ENCODE results near the gene FIBCD1.

Gene FIBCD1

DNA sequence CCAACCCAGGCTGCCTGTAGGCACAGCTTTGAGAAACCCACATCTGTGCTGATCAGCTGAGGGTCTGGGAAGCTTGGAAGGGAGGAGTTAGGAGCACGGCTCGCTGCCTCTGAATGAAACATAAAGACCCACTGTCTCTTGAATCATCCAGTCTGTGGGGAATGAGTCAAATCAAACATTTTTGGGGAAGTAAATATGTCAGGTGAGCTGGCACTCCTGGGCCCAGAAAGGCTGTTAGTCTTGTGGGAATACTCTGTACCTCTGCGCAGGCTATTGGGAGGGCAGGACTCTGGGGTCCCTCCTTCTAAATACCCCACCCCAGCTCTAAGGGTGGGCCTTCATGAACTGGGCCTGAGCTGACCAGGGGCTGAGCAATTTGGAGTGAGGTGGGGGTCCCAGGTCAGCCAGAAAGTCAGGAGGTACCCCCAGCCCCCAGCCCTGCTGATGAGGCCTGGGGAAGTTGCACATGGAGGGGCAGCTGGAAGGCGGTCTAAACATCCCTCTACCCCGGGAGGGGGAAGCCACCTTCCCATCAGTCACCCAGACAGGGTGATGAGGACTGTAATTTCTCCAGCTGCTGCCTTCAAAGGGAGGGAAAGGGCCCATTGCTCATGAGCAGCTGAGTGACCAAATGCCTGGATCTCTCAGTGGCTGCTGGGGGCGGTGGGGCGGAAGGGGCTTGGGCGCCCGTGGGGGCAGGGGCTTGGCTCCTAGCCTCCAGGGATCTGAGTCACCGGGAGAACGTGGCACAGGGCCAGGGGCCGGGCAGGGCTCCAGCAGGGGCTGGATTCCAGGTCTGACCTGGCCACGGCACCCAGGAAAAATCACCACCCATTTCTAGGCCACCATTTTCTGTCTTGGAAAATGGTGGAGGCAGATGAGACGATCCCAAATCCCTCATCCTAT lies 10.8 kb downstream of the FIBCD1 start:
- H3F3A ChIP-seq (ENCODE audit: insufficient read depth, low read length) = no peaks in the 10 kb centered on the region
- no peaks in the 10 kb centered on the region for H3K36me3 ChIP-seq (ENCODE audit: insufficient read depth, low read length)
- H2AFZ ChIP-seq (ENCODE audit: low read length) = no peak overlapping the region
- peaks cover 13% of the 10 kb centered on the region; the same call in 1 of the 2 replicates for H3K27me3 ChIP-seq (ENCODE audit: insufficient read depth, low read length)
- no peaks in the 10 kb centered on the region for H3K4me1 ChIP-seq (ENCODE audit: insufficient read depth, low read length, severe bottlenecking)
- no peak overlapping the region for H3K9ac ChIP-seq (ENCODE audit: low read length)
- H3K79me2 ChIP-seq (ENCODE audit: insufficient read depth, low read length) = no peaks in the 10 kb centered on the region
- H3K4me2 ChIP-seq (ENCODE audit: low read length) = no peak overlapping the region
- no peak overlapping the region for H3K4me3 ChIP-seq (ENCODE audit: low read depth, low read length, poor library complexity, severe bottlenecking)
- TF ChIP-seq, protein P1, sequence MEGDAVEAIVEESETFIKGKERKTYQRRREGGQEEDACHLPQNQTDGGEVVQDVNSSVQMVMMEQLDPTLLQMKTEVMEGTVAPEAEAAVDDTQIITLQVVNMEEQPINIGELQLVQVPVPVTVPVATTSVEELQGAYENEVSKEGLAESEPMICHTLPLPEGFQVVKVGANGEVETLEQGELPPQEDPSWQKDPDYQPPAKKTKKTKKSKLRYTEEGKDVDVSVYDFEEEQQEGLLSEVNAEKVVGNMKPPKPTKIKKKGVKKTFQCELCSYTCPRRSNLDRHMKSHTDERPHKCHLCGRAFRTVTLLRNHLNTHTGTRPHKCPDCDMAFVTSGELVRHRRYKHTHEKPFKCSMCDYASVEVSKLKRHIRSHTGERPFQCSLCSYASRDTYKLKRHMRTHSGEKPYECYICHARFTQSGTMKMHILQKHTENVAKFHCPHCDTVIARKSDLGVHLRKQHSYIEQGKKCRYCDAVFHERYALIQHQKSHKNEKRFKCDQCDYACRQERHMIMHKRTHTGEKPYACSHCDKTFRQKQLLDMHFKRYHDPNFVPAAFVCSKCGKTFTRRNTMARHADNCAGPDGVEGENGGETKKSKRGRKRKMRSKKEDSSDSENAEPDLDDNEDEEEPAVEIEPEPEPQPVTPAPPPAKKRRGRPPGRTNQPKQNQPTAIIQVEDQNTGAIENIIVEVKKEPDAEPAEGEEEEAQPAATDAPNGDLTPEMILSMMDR (IDR thresholded peaks at IDR 0.05; ENCODE audit: low read length) = no peak
- no peak for TF ChIP-seq EZH2 (IDR thresholded peaks at IDR 0.05; ENCODE audit: borderline replicate concordance, low read length)
- H3K9me3 ChIP-seq (ENCODE audit: low read length) = no peaks in the 10 kb centered on the region
- H4K20me1 ChIP-seq (ENCODE audit: insufficient read depth, low read length) = no peaks in the 10 kb centered on the region
- H3K27ac ChIP-seq (ENCODE audit: low read depth, low read length, poor library complexity, severe bottlenecking) = no peak overlapping the region
- H3K9me2 ChIP-seq (ENCODE audit: low read depth, low read length) = no peaks in the 10 kb centered on the region

DNA sequence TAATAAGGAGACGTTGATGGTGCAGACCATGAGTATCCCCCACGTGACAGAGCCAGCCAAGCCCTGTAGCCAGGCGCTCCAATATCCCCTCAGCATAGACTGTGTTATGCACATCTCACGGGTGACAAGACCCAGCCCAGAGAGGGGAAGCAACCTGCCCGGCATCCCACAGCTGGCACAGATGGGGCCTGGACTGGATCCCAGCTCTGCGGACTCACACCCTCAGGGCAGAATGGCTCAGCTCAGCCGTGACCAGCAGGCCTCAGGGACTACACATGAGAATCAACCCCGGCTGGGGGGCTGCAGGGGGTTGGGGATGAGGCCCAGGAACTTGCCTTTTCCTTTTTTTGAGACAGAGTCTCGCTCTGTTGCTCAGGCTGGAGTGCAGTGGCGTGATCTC lies 11.7 kb downstream of the FIBCD1 start:
- Histone ChIP-seq H3K36me3 (ENCODE audit: insufficient read depth, low read length) (no peaks in the 10 kb centered on the region), H3K9me2 (ENCODE audit: low read depth, low read length) (no peaks in the 10 kb centered on the region), H3F3A (ENCODE audit: insufficient read depth, low read length) (no peaks in the 10 kb centered on the region), H3K4me2 (ENCODE audit: low read length) (no peak overlapping the region), H3K4me3 (ENCODE audit: low read depth, low read length, poor library complexity, severe bottlenecking) (no peak overlapping the region), H3K27ac (ENCODE audit: low read depth, low read length, poor library complexity, severe bottlenecking) (no peak overlapping the region), H3K27me3 (ENCODE audit: insufficient read depth, low read length) (peaks cover 13% of the 10 kb centered on the region; the same call in 1 of the 2 replicates), H3K79me2 (ENCODE audit: insufficient read depth, low read length) (no peaks in the 10 kb centered on the region), H4K20me1 (ENCODE audit: insufficient read depth, low read length) (no peaks in the 10 kb centered on the region), H3K9me3 (ENCODE audit: low read length) (no peaks in the 10 kb centered on the region), H3K9ac (ENCODE audit: low read length) (no peak overlapping the region), H3K4me1 (ENCODE audit: insufficient read depth, low read length, severe bottlenecking) (no peaks in the 10 kb centered on the region), H2AFZ (ENCODE audit: low read length) (no peak overlapping the region)
- TF ChIP-seq, protein P1 (IDR thresholded peaks at IDR 0.05; ENCODE audit: low read length) = no peak
- TF ChIP-seq EZH2 (IDR thresholded peaks at IDR 0.05; ENCODE audit: borderline replicate concordance, low read length) = no peak

DNA sequence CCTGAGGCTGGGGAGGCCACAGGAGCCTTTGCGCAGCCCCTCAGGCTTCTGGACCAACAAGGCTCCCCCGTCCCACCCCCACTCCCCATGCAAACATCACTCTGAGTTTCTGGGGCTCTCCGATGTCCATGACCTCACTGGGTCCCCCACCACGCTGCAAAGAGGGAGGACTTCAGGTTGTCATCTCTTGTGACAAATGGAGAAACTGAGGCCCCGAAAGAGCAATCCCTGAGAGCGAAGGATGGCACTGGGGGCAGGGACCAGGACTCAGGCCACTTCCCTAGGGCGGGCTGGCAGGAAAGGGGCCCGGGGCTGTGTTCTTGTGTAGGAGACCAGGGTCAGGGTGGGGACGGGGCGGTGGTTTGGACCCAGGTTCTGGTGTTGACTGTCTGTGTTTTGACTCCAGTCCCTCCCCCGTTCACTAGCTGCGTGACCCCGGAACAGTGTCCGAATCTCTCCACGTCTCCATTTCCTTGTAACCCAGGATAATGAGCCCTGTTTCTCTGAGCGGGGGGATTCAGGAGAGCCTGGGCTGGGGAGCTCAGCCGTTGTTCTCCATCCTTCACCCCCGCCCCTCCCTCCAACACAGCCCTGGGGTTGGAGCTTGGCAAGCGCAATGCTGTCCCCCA lies 13.9 kb downstream of the FIBCD1 start:
- H3K79me2 ChIP-seq (ENCODE audit: insufficient read depth, low read length) = no peaks in the 10 kb centered on the region
- no peak overlapping the region for H3K27ac ChIP-seq (ENCODE audit: low read depth, low read length, poor library complexity, severe bottlenecking)
- peaks cover 7% of the 10 kb centered on the region; the same call in 1 of the 2 replicates for H3K27me3 ChIP-seq (ENCODE audit: insufficient read depth, low read length)
- H3K4me3 ChIP-seq (ENCODE audit: low read depth, low read length, poor library complexity, severe bottlenecking) = no peak overlapping the region
- no peaks in the 10 kb centered on the region for H3K36me3 ChIP-seq (ENCODE audit: insufficient read depth, low read length)
- H3K4me1 ChIP-seq (ENCODE audit: insufficient read depth, low read length, severe bottlenecking) = no peaks in the 10 kb centered on the region
- no peaks in the 10 kb centered on the region for H3K9me2 ChIP-seq (ENCODE audit: low read depth, low read length)
- H3K9ac ChIP-seq (ENCODE audit: low read length) = no peak overlapping the region
- H3F3A ChIP-seq (ENCODE audit: insufficient read depth, low read length) = no peaks in the 10 kb centered on the region
- no peak overlapping the region for H3K4me2 ChIP-seq (ENCODE audit: low read length)
- H4K20me1 ChIP-seq (ENCODE audit: insufficient read depth, low read length) = no peaks in the 10 kb centered on the region
- no peak overlapping the region for H2AFZ ChIP-seq (ENCODE audit: low read length)
- H3K9me3 ChIP-seq (ENCODE audit: low read length) = no peaks in the 10 kb centered on the region
- TF ChIP-seq, protein P1 (IDR thresholded peaks at IDR 0.05; ENCODE audit: low read length) = no peak
- TF ChIP-seq EZH2 (IDR thresholded peaks at IDR 0.05; ENCODE audit: borderline replicate concordance, low read length) = no peak
